Tibial artery (tissue), 4 donors: ENCODE measurements around the gene TSPAN1.

ENCODE experiments used
- DNase-seq, 2 donors: peaks; one replicate each; pipeline ENCODE4 v3.0.0-alpha.2; 2019
- H3K27ac ChIP-seq, 2 donors: fragments of 200-600 bp; sonication (generic) in 1 of 2; 1 replicate in 1 of 2; 2 replicates in 1 of 2; pipeline ENCODE4 v1.5.1; 2018 to 2019; ENCODE audit warnings: mild to moderate bottlenecking in 1 of 2
- H3K27me3 ChIP-seq, 2 donors: fragments of 200-600 bp; sonication (generic) in 1 of 2; one replicate each; pipeline versions ENCODE4 v1.5.1 to v1.6.0; 2016 to 2019
- H3K36me3 ChIP-seq, 3 donors: fragments of 200-600 bp; sonication (generic) in 2 of 3; one replicate each; pipeline ENCODE4 v1.5.1; 2016 to 2019; ENCODE audit warnings: mild to moderate bottlenecking in 2 of 3
- H3K4me1 ChIP-seq, 4 donors: fragments of 200-600 bp; sonication (generic) in 2 of 4; 1 replicate in 3 of 4; 2 replicates in 1 of 4; pipeline ENCODE4 v1.5.1; 2016 to 2019
- H3K4me3 ChIP-seq, 2 donors: fragments of 200-600 bp; sonication (generic) in 1 of 2; 1 replicate in 1 of 2; 2 replicates in 1 of 2; pipeline ENCODE4 v1.5.1; 2018 to 2019; ENCODE audit warnings: mild to moderate bottlenecking in 2 of 2
- H3K9me3 ChIP-seq, 3 donors: fragments of 200-600 bp; sonication (generic) in 1 of 3; one replicate each; pipeline ENCODE4 v1.5.1; 2016 to 2019
- intact Hi-C: fragments of 100-400 bp; cut with DNase I; formaldehyde crosslinking; loops from one replicate; pipeline ENCODE4 v1.15.0; 2023; ENCODE audit warnings: low total_unique reads
- TF ChIP-seq, protein P1 (sequence below), 2 experiments: fragments of 200-600 bp in 1 of 2; fragments of 450-650 bp in 1 of 2; IDR thresholded peaks; one replicate each; pipeline ENCODE4 v1.5.1; 2017 to 2019; ENCODE audit warnings: antibody characterized with exemption in 2 of 2, mild to moderate bottlenecking in 1 of 2, moderate library complexity in 1 of 2

Gene TSPAN1

DNA sequence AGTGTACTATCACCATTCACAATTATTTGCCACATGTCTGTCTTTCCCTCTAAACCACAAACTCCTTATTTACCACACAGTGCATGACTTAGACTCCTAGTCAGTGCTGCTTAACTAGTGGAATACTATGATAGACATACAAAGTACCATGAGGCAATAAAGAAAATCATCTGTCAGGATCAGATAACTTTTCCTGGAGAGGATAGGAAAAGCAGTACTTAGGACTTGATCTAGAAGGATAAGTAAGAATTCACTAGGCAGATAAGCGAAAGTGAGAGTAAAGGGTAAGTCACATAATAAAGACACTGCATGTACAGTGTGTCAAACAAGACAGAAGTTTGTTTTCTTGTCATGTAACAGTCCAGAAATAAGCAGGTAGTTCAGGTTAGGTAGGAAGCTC lies 21.2 kb upstream of the TSPAN1 start:
- Histone ChIP-seq H3K27me3 (no peaks in the 10 kb centered on the region), H3K36me3 (no peaks in the 10 kb centered on the region), H3K27ac (no peak overlapping the region), H3K4me1 (no peaks in the 10 kb centered on the region), H3K4me3 (no peak overlapping the region), H3K9me3 (no peaks in the 10 kb centered on the region)
- TF ChIP-seq, protein P1, sequence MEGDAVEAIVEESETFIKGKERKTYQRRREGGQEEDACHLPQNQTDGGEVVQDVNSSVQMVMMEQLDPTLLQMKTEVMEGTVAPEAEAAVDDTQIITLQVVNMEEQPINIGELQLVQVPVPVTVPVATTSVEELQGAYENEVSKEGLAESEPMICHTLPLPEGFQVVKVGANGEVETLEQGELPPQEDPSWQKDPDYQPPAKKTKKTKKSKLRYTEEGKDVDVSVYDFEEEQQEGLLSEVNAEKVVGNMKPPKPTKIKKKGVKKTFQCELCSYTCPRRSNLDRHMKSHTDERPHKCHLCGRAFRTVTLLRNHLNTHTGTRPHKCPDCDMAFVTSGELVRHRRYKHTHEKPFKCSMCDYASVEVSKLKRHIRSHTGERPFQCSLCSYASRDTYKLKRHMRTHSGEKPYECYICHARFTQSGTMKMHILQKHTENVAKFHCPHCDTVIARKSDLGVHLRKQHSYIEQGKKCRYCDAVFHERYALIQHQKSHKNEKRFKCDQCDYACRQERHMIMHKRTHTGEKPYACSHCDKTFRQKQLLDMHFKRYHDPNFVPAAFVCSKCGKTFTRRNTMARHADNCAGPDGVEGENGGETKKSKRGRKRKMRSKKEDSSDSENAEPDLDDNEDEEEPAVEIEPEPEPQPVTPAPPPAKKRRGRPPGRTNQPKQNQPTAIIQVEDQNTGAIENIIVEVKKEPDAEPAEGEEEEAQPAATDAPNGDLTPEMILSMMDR (IDR thresholded peaks at IDR 0.05) = no peak
- no peak for DNase-seq
- intact Hi-C loops = no loop called here

DNA sequence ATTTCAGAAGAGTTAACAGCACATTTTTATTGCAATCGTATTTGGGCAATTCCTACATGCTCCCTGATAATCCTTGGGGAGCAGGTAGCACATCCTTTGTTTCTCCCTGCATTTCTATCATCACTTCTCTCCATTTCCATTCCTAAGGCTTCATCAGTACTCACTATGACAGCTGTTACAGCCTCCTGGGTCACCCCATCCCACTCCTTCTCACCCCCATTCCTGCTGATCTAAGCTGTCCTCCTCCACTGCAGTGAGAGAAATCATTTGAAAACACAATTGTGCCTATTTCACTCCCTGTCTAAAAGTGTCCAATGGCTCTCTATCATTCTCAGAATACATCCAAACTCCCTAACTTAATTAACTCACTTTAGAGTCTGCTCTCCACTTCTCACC lies 17.0 kb upstream of the TSPAN1 start:
- Histone ChIP-seq H3K9me3 (no peaks in the 10 kb centered on the region), H3K4me1 (no peaks in the 10 kb centered on the region), H3K27ac (no peak overlapping the region), H3K27me3 (no peaks in the 10 kb centered on the region), H3K36me3 (no peaks in the 10 kb centered on the region), H3K4me3 (no peak overlapping the region)
- TF ChIP-seq, protein P1 (IDR thresholded peaks at IDR 0.05) = no peak
- intact Hi-C loops = no loop called here
- DNase-seq = no peak

DNA sequence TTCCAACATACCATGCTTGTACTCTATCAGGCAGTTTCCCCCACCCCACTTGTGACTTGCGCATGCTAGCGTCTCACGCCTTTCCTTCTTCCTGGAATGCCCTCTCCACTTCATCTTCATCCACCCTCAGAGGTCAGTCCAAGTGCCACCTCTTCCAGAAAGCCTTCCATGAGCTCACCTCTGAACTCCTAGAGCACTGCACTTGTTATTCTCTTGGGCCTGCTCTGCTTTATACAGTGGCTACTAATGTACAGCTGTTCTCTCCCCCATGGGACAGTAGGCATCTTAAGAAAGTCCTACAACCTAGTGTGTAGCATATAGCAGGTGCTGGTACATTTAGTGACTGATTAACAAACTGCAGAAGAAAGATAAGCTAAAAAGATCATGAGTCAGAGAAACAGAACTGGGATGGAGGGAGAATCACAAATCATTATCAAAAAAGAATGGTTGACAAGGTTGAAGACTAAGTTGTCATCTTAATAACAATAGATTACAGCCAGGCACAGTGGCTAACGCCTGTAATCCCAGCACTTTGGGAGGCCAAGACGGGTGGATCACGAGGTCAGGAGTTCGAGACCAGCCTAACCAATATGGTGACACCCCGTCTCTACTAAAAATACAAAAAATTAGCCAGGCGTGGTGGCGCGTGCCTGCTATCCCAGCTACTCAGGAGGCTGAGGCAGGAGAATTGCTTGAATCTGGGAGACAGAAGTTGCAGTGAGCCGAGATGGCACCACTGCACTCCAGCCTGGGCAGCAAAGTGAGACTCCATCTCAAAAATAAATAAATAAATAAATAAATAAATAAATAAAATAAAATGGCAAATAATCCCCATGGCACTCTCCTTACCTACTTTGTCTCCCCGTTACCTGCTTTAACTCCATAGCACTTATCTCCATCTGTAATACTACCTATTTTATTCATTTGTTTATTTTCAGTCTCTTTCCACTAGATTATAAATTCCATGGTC lies 16.3 kb upstream of the TSPAN1 start:
- no peak overlapping the region for H3K4me3 ChIP-seq

DNA sequence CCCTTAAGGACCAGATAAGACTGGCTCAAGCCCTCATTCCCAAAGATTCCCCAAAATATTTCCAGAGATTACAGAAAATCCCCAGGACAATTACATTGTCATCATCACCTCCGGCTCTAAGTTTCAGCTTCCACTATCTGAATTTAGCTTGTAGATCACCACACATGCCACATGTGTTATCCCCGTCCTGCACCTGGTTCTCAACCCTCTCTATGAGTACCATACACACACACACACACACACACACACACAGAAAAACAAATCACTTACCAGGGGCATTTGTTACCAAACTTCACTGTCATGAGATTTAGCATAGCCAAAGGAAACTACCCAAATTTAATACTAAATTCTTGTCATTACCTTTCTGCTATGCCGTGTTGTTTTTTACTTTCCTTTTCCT lies 15.4 kb upstream of the TSPAN1 start:
- Histone ChIP-seq H3K9me3 (no peaks in the 10 kb centered on the region), H3K4me1 (no peaks in the 10 kb centered on the region), H3K27me3 (no peaks in the 10 kb centered on the region), H3K36me3 (no peaks in the 10 kb centered on the region), H3K27ac (no peak overlapping the region), H3K4me3 (no peak overlapping the region)
- intact Hi-C loops = no loop called here
- DNase-seq = no peak
- TF ChIP-seq, protein P1 (IDR thresholded peaks at IDR 0.05) = no peak

More for the DNA sequence above, 16.3 kb upstream of the TSPAN1 start:
- TF ChIP-seq, protein P1 (IDR thresholded peaks at IDR 0.05) = no peak
- Histone ChIP-seq H3K9me3 (no peaks in the 10 kb centered on the region), H3K4me1 (no peaks in the 10 kb centered on the region), H3K27ac (no peak overlapping the region), H3K27me3 (no peaks in the 10 kb centered on the region), H3K36me3 (no peaks in the 10 kb centered on the region)
- intact Hi-C loops = no loop called here
- DNase-seq = no peak

DNA sequence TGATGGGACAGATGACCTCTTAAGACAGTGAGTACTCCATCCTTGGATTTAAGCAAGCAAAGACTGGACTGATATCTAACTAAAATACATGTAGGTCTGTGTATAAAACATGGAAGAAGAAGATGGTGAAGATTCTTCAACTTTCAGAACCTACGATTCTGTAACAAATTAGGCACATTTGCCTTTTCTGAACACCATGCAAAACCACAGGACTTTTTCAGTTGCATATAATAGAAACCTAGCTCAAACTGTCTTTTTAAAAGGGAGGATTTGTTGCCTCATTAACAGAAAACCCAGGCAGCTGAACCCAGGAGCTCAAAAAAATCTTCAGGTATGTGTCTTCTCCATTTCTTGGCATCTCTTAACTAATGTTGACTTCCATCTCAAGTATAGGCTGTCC lies 14.7 kb upstream of the TSPAN1 start:
- intact Hi-C loops = no loop called here
- H3K27me3 ChIP-seq = no peaks in the 10 kb centered on the region

More for the DNA sequence above, 14.7 kb upstream of the TSPAN1 start:
- Histone ChIP-seq H3K4me1 (no peaks in the 10 kb centered on the region), H3K27ac (no peak overlapping the region), H3K36me3 (no peaks in the 10 kb centered on the region), H3K9me3 (no peaks in the 10 kb centered on the region), H3K4me3 (no peak overlapping the region)
- TF ChIP-seq, protein P1 (IDR thresholded peaks at IDR 0.05) = no peak
- DNase-seq = no peak
